Fibroblast of lung (primary cell): Measurements from ENCODE around the gene SP1. TPM values are rescaled to one million over a fixed set of nuclear protein-coding genes. Genes with fewer than 3 reads are reported as not detected.
"Not testable (repeated sequence)": the region's sequence is repeated elsewhere in the genome, so short reads cannot be mapped to it uniquely, and the experiment has no call there.

ENCODE experiments used
- DNase-seq, 2 donors: peaks; one replicate each; pipeline versions ENCODE4 v3.0.0 to v3.0.0-alpha.2; 2010; ENCODE audit warnings: low read depth in 2 of 2
- H2AFZ ChIP-seq: 2 replicates; pipeline ENCODE4 v1.5.1; 2012; ENCODE audit warnings: low read length, control low read depth, inconsistent platforms
- H3K27ac ChIP-seq: 2 replicates; pipeline ENCODE4 v1.5.1; 2011; ENCODE audit warnings: low read length, control low read depth; ENCODE audit not compliant: insufficient read depth
- H3K27me3 ChIP-seq: 2 replicates; pipeline ENCODE4 v1.5.1; 2011; ENCODE audit warnings: mild to moderate bottlenecking, low read length; ENCODE audit not compliant: control insufficient read depth, insufficient read depth
- H3K36me3 ChIP-seq: 2 replicates; pipeline ENCODE4 v1.5.1; 2011; ENCODE audit warnings: low read length; ENCODE audit not compliant: control insufficient read depth, insufficient read depth
- H3K4me1 ChIP-seq: 2 replicates; pipeline ENCODE4 v1.5.1; 2011; ENCODE audit warnings: low read length; ENCODE audit not compliant: control insufficient read depth, insufficient read depth; ENCODE audit errors: extremely low read depth
- H3K4me2 ChIP-seq: 2 replicates; pipeline ENCODE4 v1.5.1; 2011; ENCODE audit warnings: low read length, control low read depth; ENCODE audit not compliant: insufficient read depth; ENCODE audit errors: extremely low read depth
- H3K4me3 ChIP-seq, 4 experiments: fragments of 200-600 bp in 1 of 4; sonication (generic) in 1 of 4; replicated peaks in 1 of 4; 2 replicates each; pipeline ENCODE4 v1.5.1; 2011 to 2016; ENCODE audit warnings: low read length in 4 of 4, low read depth in 3 of 4, mild to moderate bottlenecking in 3 of 4, control low read depth in 2 of 4, inconsistent platforms in 1 of 4, mixed read lengths in 1 of 4; ENCODE audit not compliant: insufficient read depth in 1 of 4; ENCODE audit errors: control extremely low read depth in 1 of 4
- H3K79me2 ChIP-seq: 2 replicates; pipeline ENCODE4 v1.5.1; 2012; ENCODE audit warnings: mild to moderate bottlenecking, low read length, inconsistent platforms; ENCODE audit not compliant: control insufficient read depth, insufficient read depth
- H3K9ac ChIP-seq: 2 replicates; pipeline ENCODE4 v1.5.1; 2011; ENCODE audit warnings: mild to moderate bottlenecking, low read length, control low read depth; ENCODE audit not compliant: insufficient read depth
- H3K9me3 ChIP-seq: 2 replicates; pipeline ENCODE4 v1.5.1; 2012; ENCODE audit warnings: low read depth, low read length; ENCODE audit not compliant: control insufficient read depth, insufficient read depth
- H4K20me1 ChIP-seq: 2 replicates; pipeline ENCODE4 v1.5.1; 2011; ENCODE audit warnings: low read length; ENCODE audit not compliant: control insufficient read depth, insufficient read depth; ENCODE audit errors: extremely low read depth
- EZH2 ChIP-seq: IDR thresholded peaks from 2 replicates; pipeline ENCODE4 v1.5.1; 2012; ENCODE audit warnings: low read length, control low read depth, mild to moderate bottlenecking; ENCODE audit errors: missing control alignments
- polyA plus RNA-seq, 2 donors: library from polyadenylated mRNA; depleted of rRNA in 1 of 2; stranded (reverse) in 1 of 2; unstranded in 1 of 2; fragments of >200 nt; gene quantifications; 2 replicates each; pipeline ENCODE4 v1.2.1, GENCODE V29; 2011 to 2012; ENCODE audit warnings: missing spikeins in 1 of 2
- total RNA-seq: library from RNA; depleted of rRNA; stranded (reverse); fragments of >200 nt; gene quantifications from 2 replicates; pipeline ENCODE4 v1.2.1, GENCODE V29; 2014
- TF ChIP-seq, protein P1 (sequence below), 2 donors: IDR thresholded peaks in 1 of 2; conservative IDR thresholded peaks in 1 of 2; 1 replicate in 1 of 2; 2 replicates in 1 of 2; pipeline ENCODE4 v1.5.1; 2011 to 2012; ENCODE audit warnings: low read length in 2 of 2, control low read depth in 1 of 2, inconsistent platforms in 1 of 2, low read depth in 1 of 2, mild to moderate bottlenecking in 1 of 2

SP1 gene
- total and polyA plus RNA-seq, 2 donors (not counting 1 experiment from before 2014, with no cell fraction given), result 35.3 to 38.9 TPM

DNA sequence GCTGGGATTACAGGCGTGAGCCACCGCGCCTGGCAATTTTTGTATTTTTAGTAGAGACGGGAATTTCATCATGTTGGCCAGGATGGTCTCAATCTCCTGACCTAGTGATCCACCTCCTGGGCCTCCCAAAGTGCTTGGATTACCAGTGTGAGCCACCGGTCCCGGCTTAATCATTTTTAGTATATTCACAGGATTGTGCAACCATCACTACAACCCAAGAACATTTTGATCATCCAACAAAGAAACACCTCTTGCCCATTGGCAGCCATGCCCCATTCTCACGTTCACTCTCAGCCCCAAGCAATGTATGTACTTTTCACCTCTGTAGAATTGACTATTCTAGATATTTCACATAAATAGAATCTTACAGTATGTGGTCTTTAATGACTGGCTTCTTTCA lies 19.9 kb downstream of the SP1 start:
- Histone ChIP-seq H2AFZ (no peak overlapping the region), H4K20me1 (no peaks in the 10 kb centered on the region), H3K9ac (no peak overlapping the region), H3K27ac (no peak overlapping the region), H3K27me3 (no peaks in the 10 kb centered on the region), H3K9me3 (no peaks in the 10 kb centered on the region), H3K79me2 (peaks cover 33% of the 10 kb centered on the region), H3K4me3 (no peak overlapping the region), H3K4me1 (peaks cover 2% of the 10 kb centered on the region), H3K4me2 (no peak overlapping the region), H3K36me3 (no peaks in the 10 kb centered on the region)
- DNase-seq, result no peak
- no peak for TF ChIP-seq EZH2
- TF ChIP-seq, protein P1, sequence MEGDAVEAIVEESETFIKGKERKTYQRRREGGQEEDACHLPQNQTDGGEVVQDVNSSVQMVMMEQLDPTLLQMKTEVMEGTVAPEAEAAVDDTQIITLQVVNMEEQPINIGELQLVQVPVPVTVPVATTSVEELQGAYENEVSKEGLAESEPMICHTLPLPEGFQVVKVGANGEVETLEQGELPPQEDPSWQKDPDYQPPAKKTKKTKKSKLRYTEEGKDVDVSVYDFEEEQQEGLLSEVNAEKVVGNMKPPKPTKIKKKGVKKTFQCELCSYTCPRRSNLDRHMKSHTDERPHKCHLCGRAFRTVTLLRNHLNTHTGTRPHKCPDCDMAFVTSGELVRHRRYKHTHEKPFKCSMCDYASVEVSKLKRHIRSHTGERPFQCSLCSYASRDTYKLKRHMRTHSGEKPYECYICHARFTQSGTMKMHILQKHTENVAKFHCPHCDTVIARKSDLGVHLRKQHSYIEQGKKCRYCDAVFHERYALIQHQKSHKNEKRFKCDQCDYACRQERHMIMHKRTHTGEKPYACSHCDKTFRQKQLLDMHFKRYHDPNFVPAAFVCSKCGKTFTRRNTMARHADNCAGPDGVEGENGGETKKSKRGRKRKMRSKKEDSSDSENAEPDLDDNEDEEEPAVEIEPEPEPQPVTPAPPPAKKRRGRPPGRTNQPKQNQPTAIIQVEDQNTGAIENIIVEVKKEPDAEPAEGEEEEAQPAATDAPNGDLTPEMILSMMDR (conservative IDR thresholded peaks at IDR 0.05 in 1 of 2, IDR thresholded peaks at IDR 0.05 in 1 of 2; ENCODE audit: low read depth in 1 of 2, low read length in 2 of 2), result no peak

DNA sequence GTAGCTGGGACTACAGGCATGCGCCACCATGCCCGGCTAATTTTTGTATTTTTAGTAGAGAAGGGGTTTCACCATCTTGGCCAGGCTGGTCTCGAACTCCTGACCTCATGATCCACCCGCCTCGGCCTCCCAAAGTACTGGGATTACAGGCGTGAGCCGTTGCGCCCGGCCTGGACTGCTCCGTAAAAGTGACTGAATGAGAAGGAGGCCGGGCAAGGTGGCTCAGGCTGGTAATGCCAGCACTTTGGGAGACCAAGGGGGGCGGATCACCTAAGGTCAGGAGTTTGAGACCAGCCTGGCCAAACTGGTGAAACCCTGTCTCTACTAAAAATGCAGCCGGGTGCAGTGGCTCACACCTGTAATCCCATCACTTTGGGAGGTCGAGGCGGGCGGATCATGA lies 22.4 kb downstream of the SP1 start:
- DNase-seq, H3K9ac ChIP-seq, H4K20me1 ChIP-seq, H3K27me3 ChIP-seq, H3K9me3 ChIP-seq, H2AFZ ChIP-seq, H3K4me1 ChIP-seq, H3K27ac ChIP-seq, H3K4me3 ChIP-seq, H3K36me3 ChIP-seq, H3K4me2 ChIP-seq: not testable (repeated sequence)
- H3K79me2 ChIP-seq, result peaks cover 22% of the 10 kb centered on the region

DNA sequence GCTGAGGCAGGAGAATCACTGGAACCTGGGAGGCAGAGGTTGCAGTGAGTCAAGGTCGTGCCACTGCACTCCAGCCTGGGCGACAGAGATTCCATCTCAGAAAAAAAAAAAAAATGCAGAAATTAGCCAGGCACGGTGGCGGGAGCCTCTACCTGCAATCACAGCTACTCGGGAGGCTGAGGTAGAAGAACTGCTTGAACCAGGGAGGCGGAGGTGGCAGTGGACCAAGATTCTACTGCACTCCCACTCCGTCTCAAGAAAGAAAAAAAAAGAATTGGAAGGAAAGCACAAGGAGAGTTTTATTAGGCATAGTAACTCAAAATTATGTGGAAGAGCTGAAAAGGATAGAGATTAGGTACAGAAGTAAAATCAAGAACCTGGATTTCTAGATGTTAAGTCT lies 22.9 kb downstream of the SP1 start:
- H3K36me3 ChIP-seq, result peaks cover 2% of the 10 kb centered on the region
- H3K27ac ChIP-seq, result no peak overlapping the region
- no peak overlapping the region for H2AFZ ChIP-seq
- H3K79me2 ChIP-seq, result peaks cover 19% of the 10 kb centered on the region
- H4K20me1 ChIP-seq, result no peaks in the 10 kb centered on the region
- H3K9ac ChIP-seq, result no peak overlapping the region
- peaks cover 2% of the 10 kb centered on the region for H3K4me1 ChIP-seq
- H3K4me2 ChIP-seq, result no peak overlapping the region
- H3K9me3 ChIP-seq, result no peaks in the 10 kb centered on the region
- TF ChIP-seq, protein P1 (conservative IDR thresholded peaks at IDR 0.05 in 1 of 2, IDR thresholded peaks at IDR 0.05 in 1 of 2; ENCODE audit: low read depth in 1 of 2, low read length in 2 of 2), result no peak
- TF ChIP-seq EZH2, result no peak
- H3K4me3 ChIP-seq, result no peak overlapping the region
- H3K27me3 ChIP-seq, result no peaks in the 10 kb centered on the region
- DNase-seq, result no peak
